Liver (tissue), 9 donors: ENCODE results near the gene B4GALT1. TPM values are rescaled to one million over a fixed set of nuclear protein-coding genes. Genes with fewer than 3 reads are reported as not detected.

Source experiments
- DNase-seq: peaks from one replicate; pipeline ENCODE4 v3.0.0-alpha.2; 2017; ENCODE audit warnings: low spot score
- H3K27ac ChIP-seq, 2 donors: one replicate each; pipeline ENCODE4 v1.7.0; 2013; ENCODE audit warnings: inconsistent platforms in 2 of 2, low read length in 2 of 2, control low read depth in 1 of 2, low read depth in 1 of 2, mild to moderate bottlenecking in 1 of 2
- H3K27me3 ChIP-seq, 4 donors: one replicate each; pipeline versions ENCODE4 v1.6.1 to v1.7.0; 2013; ENCODE audit warnings: low read length in 3 of 4, inconsistent platforms in 1 of 4, mild to moderate bottlenecking in 1 of 4, moderate library complexity in 1 of 4; ENCODE audit not compliant: control insufficient read depth in 4 of 4, insufficient read depth in 4 of 4
- H3K36me3 ChIP-seq, 4 donors: one replicate each; pipeline versions ENCODE4 v1.6.1 to v1.7.0; 2013; ENCODE audit warnings: low read length in 3 of 4, mild to moderate bottlenecking in 3 of 4, low read depth in 1 of 4, moderate library complexity in 1 of 4; ENCODE audit not compliant: control insufficient read depth in 4 of 4, insufficient read depth in 3 of 4
- H3K4me1 ChIP-seq, 4 donors: one replicate each; pipeline versions ENCODE4 v1.6.1 to v1.7.0; 2013; ENCODE audit warnings: low read length in 3 of 4, mild to moderate bottlenecking in 3 of 4, moderate library complexity in 1 of 4; ENCODE audit not compliant: control insufficient read depth in 4 of 4, insufficient read depth in 4 of 4
- H3K4me3 ChIP-seq, 3 donors: one replicate each; pipeline versions ENCODE4 v1.6.1 to v1.7.0; 2013; ENCODE audit warnings: low read length in 3 of 3, control low read depth in 1 of 3, low read depth in 1 of 3, mild to moderate bottlenecking in 1 of 3
- H3K9ac ChIP-seq, 2 donors: one replicate each; pipeline ENCODE4 v1.7.0; 2013; ENCODE audit warnings: low read length in 2 of 2, mild to moderate bottlenecking in 2 of 2, moderate library complexity in 2 of 2, control low read depth in 1 of 2, low read depth in 1 of 2
- H3K9me3 ChIP-seq, 4 donors: one replicate each; pipeline versions ENCODE4 v1.6.1 to v1.7.0; 2013; ENCODE audit warnings: low read length in 3 of 4; ENCODE audit not compliant: control insufficient read depth in 4 of 4
- ATF3 ChIP-seq: IDR thresholded peaks from 2 replicates; pipeline ENCODE4 v1.6.1; 2016; ENCODE audit warnings: antibody characterized with exemption
- FOXA1 ChIP-seq: IDR thresholded peaks from 2 replicates; pipeline ENCODE4 v1.6.1; 2016; ENCODE audit warnings: antibody characterized with exemption
- FOXA2 ChIP-seq: IDR thresholded peaks from 2 replicates; pipeline ENCODE4 v1.6.1; 2016; ENCODE audit warnings: antibody characterized with exemption
- GABPA ChIP-seq, 2 donors: IDR thresholded peaks in 1 of 2; conservative IDR thresholded peaks in 1 of 2; 2 replicates each; pipeline ENCODE4 v1.6.1; 2016; ENCODE audit warnings: antibody characterized with exemption in 2 of 2, mild to moderate bottlenecking in 1 of 2, moderate library complexity in 1 of 2
- HNF4G ChIP-seq: IDR thresholded peaks from 2 replicates; pipeline ENCODE4 v1.6.1; 2016; ENCODE audit warnings: antibody characterized with exemption
- JUND ChIP-seq, 2 donors: IDR thresholded peaks; 2 replicates each; pipeline ENCODE4 v1.6.1; 2016; ENCODE audit warnings: antibody characterized with exemption in 2 of 2
- NR2F2 ChIP-seq: IDR thresholded peaks from 2 replicates; pipeline ENCODE4 v1.6.1; 2016; ENCODE audit warnings: antibody characterized with exemption
- RAD21 ChIP-seq, 2 donors: IDR thresholded peaks; 2 replicates each; pipeline ENCODE4 v1.6.1; 2016; ENCODE audit warnings: antibody characterized with exemption in 2 of 2, mild to moderate bottlenecking in 2 of 2
- RXRA ChIP-seq, 2 donors: IDR thresholded peaks; 2 replicates each; pipeline ENCODE4 v1.6.1; 2017 to 2018; ENCODE audit warnings: antibody characterized with exemption in 2 of 2, mild to moderate bottlenecking in 1 of 2
- SP1 ChIP-seq: IDR thresholded peaks from 2 replicates; pipeline ENCODE4 v1.6.1; 2018; ENCODE audit warnings: antibody characterized with exemption, mild to moderate bottlenecking
- YY1 ChIP-seq: IDR thresholded peaks from 2 replicates; pipeline ENCODE4 v1.6.1; 2016; ENCODE audit warnings: antibody characterized with exemption, mild to moderate bottlenecking
- WGBS: extraction: QIAGEN DNeasy Blood & Tissue Kit; methylation state at CpG from one replicate; pipeline ENCODE4 v1.1.7; 2013; 5-methylcytosine and 5-hydroxymethylcytosine counted together
- polyA plus RNA-seq, 2 donors: library from polyadenylated mRNA; stranded (reverse) in 1 of 2; unstranded in 1 of 2; fragments of 200-250 nt in 1 of 2; fragments of >200 nt in 1 of 2; fragmentation: Nextera tagmentation in 1 of 2; extraction: Ambion mirVana in 1 of 2; gene quantifications; one replicate each; pipeline versions ENCODE4 v1.2.1 to v1.2.3, GENCODE V29; 2013 to 2015
- total RNA-seq, 2 donors: library from RNA; depleted of rRNA; stranded (reverse); fragments of >200 nt; gene quantifications; one replicate each; pipeline ENCODE4 v1.2.3, GENCODE V29; 2014
- TF ChIP-seq, protein P1 (sequence below): fragments of 150-350 bp; IDR thresholded peaks from 2 replicates; pipeline ENCODE4 v1.5.1; 2017; ENCODE audit warnings: improper control_type of control experiment, low read depth, low read length; ENCODE audit not compliant: missing input control
- donor health status: healthy.
- donor health status: healthy.
- donor health status: healthy.
- donor health status: healthy.
- donor health status: healthy.

B4GALT1 gene
- total and polyA plus RNA-seq, 4 donors = 25.9 to 59.8 (median 42.7) TPM

- no peak for TF ChIP-seq YY1
- TF ChIP-seq, protein P1, sequence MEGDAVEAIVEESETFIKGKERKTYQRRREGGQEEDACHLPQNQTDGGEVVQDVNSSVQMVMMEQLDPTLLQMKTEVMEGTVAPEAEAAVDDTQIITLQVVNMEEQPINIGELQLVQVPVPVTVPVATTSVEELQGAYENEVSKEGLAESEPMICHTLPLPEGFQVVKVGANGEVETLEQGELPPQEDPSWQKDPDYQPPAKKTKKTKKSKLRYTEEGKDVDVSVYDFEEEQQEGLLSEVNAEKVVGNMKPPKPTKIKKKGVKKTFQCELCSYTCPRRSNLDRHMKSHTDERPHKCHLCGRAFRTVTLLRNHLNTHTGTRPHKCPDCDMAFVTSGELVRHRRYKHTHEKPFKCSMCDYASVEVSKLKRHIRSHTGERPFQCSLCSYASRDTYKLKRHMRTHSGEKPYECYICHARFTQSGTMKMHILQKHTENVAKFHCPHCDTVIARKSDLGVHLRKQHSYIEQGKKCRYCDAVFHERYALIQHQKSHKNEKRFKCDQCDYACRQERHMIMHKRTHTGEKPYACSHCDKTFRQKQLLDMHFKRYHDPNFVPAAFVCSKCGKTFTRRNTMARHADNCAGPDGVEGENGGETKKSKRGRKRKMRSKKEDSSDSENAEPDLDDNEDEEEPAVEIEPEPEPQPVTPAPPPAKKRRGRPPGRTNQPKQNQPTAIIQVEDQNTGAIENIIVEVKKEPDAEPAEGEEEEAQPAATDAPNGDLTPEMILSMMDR = no peak
- no peak for TF ChIP-seq FOXA2
- no peak for TF ChIP-seq SP1
- no peak for TF ChIP-seq GABPA (IDR thresholded peaks at IDR 0.05 in 1 of 2, conservative IDR thresholded peaks at IDR 0.05 in 1 of 2)
- TF ChIP-seq HNF4G = no peak
Observed at GRCh38 chr9:33185406-33185805, 18.3 kb upstream of the B4GALT1 start (continued).

DNA sequence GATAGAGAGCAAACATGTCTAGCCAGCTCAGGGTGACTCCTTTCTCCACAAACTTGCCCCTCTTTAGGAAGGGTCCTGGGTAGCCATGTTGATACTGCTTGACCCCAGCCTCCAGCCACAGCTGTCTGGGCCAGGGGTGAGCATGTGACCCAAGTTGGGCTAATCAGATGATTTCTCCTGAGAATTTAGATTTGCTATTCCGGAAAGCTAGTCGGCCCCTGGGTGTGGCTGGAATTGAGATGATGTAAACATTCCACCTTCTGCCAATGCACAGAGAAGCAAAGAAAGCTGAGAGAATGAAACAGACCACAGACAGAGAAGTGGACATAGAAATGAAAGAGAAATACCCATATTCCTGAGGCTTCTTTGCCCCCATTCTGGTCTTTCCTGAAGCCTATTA is 17.8 kb upstream of the B4GALT1 start:
- 74% methylated on average over 2 of the region's 2 CpGs for WGBS

DNA sequence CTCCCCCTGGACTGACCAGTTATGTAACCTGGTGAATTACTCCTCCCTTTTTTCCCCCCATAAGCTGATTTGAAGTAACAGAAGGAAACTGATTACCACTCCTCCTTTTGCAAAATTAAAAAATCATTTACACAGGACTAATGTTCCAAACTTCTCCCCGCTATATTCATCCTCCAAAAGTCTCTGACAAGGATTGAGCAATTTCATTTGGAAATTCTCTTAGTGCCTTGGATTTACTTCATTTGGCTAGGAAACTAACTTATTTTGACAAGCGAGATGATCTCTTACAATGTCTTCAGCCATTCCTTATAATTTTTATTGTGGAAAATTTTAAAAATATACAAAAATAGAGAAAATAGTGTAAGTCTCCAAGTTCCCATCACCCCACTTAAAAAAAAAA is 15.4 kb upstream of the B4GALT1 start:
- WGBS = 93% methylated on average over 2 of the region's 2 CpGs
- Histone ChIP-seq H3K27me3 (no peaks in the 10 kb centered on the region), H3K9ac (no peak overlapping the region), H3K4me3 (no peak overlapping the region), H3K9me3 (no peaks in the 10 kb centered on the region), H3K4me1 (peaks cover 5 to 9% (median 9%) of the 10 kb centered on the region in 4 donors), H3K27ac (no peak overlapping the region), H3K36me3 (no peaks in the 10 kb centered on the region)
- no peak for DNase-seq
- TF ChIP-seq, protein P1 = no peak
- TF ChIP-seq NR2F2 (no peak), FOXA1 (no peak), SP1 (no peak), JUND (IDR thresholded peaks at IDR 0.05) (no peak), RAD21 (IDR thresholded peaks at IDR 0.05) (no peak), YY1 (no peak), ATF3 (no peak), HNF4G (no peak)

More for the DNA sequence above, 17.8 kb upstream of the B4GALT1 start:
- no peaks in the 10 kb centered on the region for H3K27me3 ChIP-seq
- DNase-seq = no peak
- H3K4me1 ChIP-seq = peaks cover 5 to 9% (median 9%) of the 10 kb centered on the region in 4 donors
- H3K4me3 ChIP-seq = no peak overlapping the region
- no peaks in the 10 kb centered on the region for H3K9me3 ChIP-seq
- H3K36me3 ChIP-seq = no peaks in the 10 kb centered on the region
- no peak overlapping the region for H3K27ac ChIP-seq
- no peak for TF ChIP-seq FOXA2
- no peak for TF ChIP-seq RXRA (IDR thresholded peaks at IDR 0.05)
- H3K9ac ChIP-seq = no peak overlapping the region
